HCT116 (cell line): ENCODE results near the gene UTP11. TPM values are rescaled to one million over a fixed set of nuclear protein-coding genes. Genes with fewer than 3 reads are reported as not detected.

ENCODE experiments used
- ATAC-seq: fragments of 200-7000 bp; cut with Tn5 transposase; 2 replicates; pipeline ENCODE4 v1.9.1; 2020; ENCODE audit warnings: mild to moderate bottlenecking, moderate library complexity
- BruUV-seq: library from RNA; stranded (reverse); fragments of 400-500 nt; replicated peaks from 2 replicates; lab custom pipeline; 2021; lab: Mats Ljungman, UMichigan
- CTCF ChIA-PET: fragments of 300-600 bp; sonication (Branson Sonifier 250); formaldehyde crosslinking; loops from one replicate; lab custom pipeline; 2021; ENCODE audit warnings: antibody characterized with exemption; lab: Charles Lee
- POLR2A ChIA-PET: fragments of 300-600, 350-600 bp; sonication (Branson Sonifier 250); formaldehyde crosslinking; loops from one replicate; lab custom pipeline; 2021; ENCODE audit warnings: antibody characterized with exemption; lab: Charles Lee
- RAD21 ChIA-PET, 2 experiments: fragments of 300-600 bp; sonication (Branson Sonifier 250); formaldehyde crosslinking; loops; one replicate each; lab custom pipeline; 2023; ENCODE audit warnings: low total read pairs in 2 of 2; ENCODE audit not compliant: uncharacterized antibody in 2 of 2, unreplicated experiment in 2 of 2, low non-redundant PET in 1 of 2; lab: Charles Lee
- DNase-seq: peaks from one replicate; pipeline ENCODE4 v3.0.0-alpha.2; 2010; ENCODE audit warnings: low read depth, low spot score
- H2AFZ ChIP-seq: fragments of 200-600 bp; shearing (Covaris generic), sonication (generic); 2 replicates; pipeline ENCODE4 v1.6.1; 2017; ENCODE audit warnings: low read depth, mixed run types, mixed read lengths, antibody characterized with exemption, low read length; ENCODE audit not compliant: poor library complexity, severe bottlenecking
- H3K27ac ChIP-seq: 2 replicates; pipeline ENCODE4 v1.5.1; 2012; ENCODE audit warnings: low read depth, low read length
- H3K27me3 ChIP-seq: fragments of 200-600 bp; sonication (generic); 2 replicates; pipeline ENCODE4 v1.6.1; 2016; ENCODE audit warnings: mixed run types, low read length, mixed read lengths; ENCODE audit not compliant: insufficient read depth
- H3K36me3 ChIP-seq, 2 experiments: fragments of 200-500 bp in 1 of 2; fragments of 200-600 bp in 1 of 2; sonication (Bioruptor generic) in 1 of 2; sonication (generic) in 1 of 2; 2 replicates each; pipeline versions ENCODE4 v1.5.1 to v1.6.1; 2014 to 2016; ENCODE audit warnings: low read length in 2 of 2, inconsistent platforms in 1 of 2, mixed read lengths in 1 of 2, mixed run types in 1 of 2; ENCODE audit not compliant: insufficient read depth in 2 of 2, control insufficient read depth in 1 of 2
- H3K4me1 ChIP-seq, 2 experiments: fragments of 200-600 bp in 1 of 2; sonication (generic) in 1 of 2; 2 replicates each; pipeline versions ENCODE4 v1.5.1 to v1.6.1; 2012 to 2017; ENCODE audit warnings: low read length in 2 of 2, inconsistent platforms in 1 of 2, mild to moderate bottlenecking in 1 of 2, mixed read lengths in 1 of 2, mixed run types in 1 of 2, moderate library complexity in 1 of 2; ENCODE audit not compliant: insufficient read depth in 2 of 2, control insufficient read depth in 1 of 2
- H3K4me2 ChIP-seq: fragments of 200-600 bp; sonication (generic); 2 replicates; pipeline ENCODE4 v1.6.1; 2017; ENCODE audit warnings: mixed run types, low read length, mixed read lengths
- H3K4me3 ChIP-seq, 2 experiments: fragments of 200-600 bp in 1 of 2; sonication (generic) in 1 of 2; replicated peaks in 1 of 2; 2 replicates each; pipeline ENCODE4 v1.5.1; 2011 to 2016; ENCODE audit warnings: low read length in 2 of 2, control low read depth in 1 of 2, low read depth in 1 of 2, mild to moderate bottlenecking in 1 of 2, mixed read lengths in 1 of 2, mixed run types in 1 of 2
- H3K79me2 ChIP-seq: fragments of 200-600 bp; sonication (generic); 2 replicates; pipeline ENCODE4 v1.6.1; 2017; ENCODE audit warnings: mild to moderate bottlenecking, mixed run types, low read length, moderate library complexity, mixed read lengths; ENCODE audit not compliant: insufficient read depth
- H3K9ac ChIP-seq: fragments of 200-600 bp; sonication (generic); 2 replicates; pipeline ENCODE4 v1.6.1; 2016; ENCODE audit warnings: low read length, mixed read lengths
- H3K9me2 ChIP-seq: fragments of 200-600 bp; sonication (generic), shearing (Covaris generic); 2 replicates; pipeline ENCODE4 v1.6.1; 2017; ENCODE audit warnings: mixed run types, mild to moderate bottlenecking, moderate library complexity; ENCODE audit not compliant: insufficient read depth
- H3K9me3 ChIP-seq, 2 experiments: fragments of 200-500 bp in 1 of 2; fragments of 200-600 bp in 1 of 2; sonication (Bioruptor generic) in 1 of 2; sonication (generic) in 1 of 2; 2 replicates each; pipeline ENCODE4 v1.6.1; 2014 to 2017; ENCODE audit warnings: low read length in 2 of 2, mixed read lengths in 2 of 2, inconsistent platforms in 1 of 2, low read depth in 1 of 2, mild to moderate bottlenecking in 1 of 2, mixed run types in 1 of 2, moderate library complexity in 1 of 2; ENCODE audit not compliant: control insufficient read depth in 1 of 2, insufficient read depth in 1 of 2
- H4K20me1 ChIP-seq: fragments of 200-600 bp; sonication (generic), shearing (Covaris generic); 2 replicates; pipeline ENCODE4 v1.6.1; 2017; ENCODE audit warnings: mixed run types, mild to moderate bottlenecking, moderate library complexity; ENCODE audit not compliant: insufficient read depth
- CBX3 ChIP-seq: IDR thresholded peaks from 2 replicates; pipeline ENCODE4 v1.6.1; 2012; ENCODE audit warnings: low read depth
- CEBPB ChIP-seq: IDR thresholded peaks from 2 replicates; pipeline ENCODE4 v1.6.1; 2012; ENCODE audit warnings: low read depth
- ELF1 ChIP-seq: IDR thresholded peaks from 2 replicates; pipeline ENCODE4 v1.6.1; 2012; ENCODE audit warnings: low read depth, borderline replicate concordance
- EZH2 ChIP-seq: fragments of 200-600 bp; sonication (generic); IDR thresholded peaks from 2 replicates; pipeline ENCODE4 v1.6.1; 2017; ENCODE audit warnings: antibody characterized with exemption, mixed run types
- JUND ChIP-seq: IDR thresholded peaks from 2 replicates; pipeline ENCODE4 v1.6.1; 2012
- POLR2A ChIP-seq: IDR thresholded peaks from 2 replicates; pipeline ENCODE4 v1.7.0; 2011; ENCODE audit warnings: borderline replicate concordance; ENCODE audit not compliant: insufficient read depth, insufficient read length; ENCODE audit errors: extremely low read depth
- intact Hi-C: fragments of 100-400 bp; cut with micrococcal nuclease; formaldehyde crosslinking; loops from 2 replicates; pipeline ENCODE4 v1.10.0; 2022
- total RNA-seq: library from RNA; stranded (reverse); gene quantifications from one replicate; pipeline ENCODE4 v1.2.1, GENCODE V29; 2021; ENCODE audit not compliant: unreplicated experiment
- TF ChIP-seq, protein P1 (sequence below): IDR thresholded peaks from 2 replicates; pipeline ENCODE4 v1.6.1; 2012

UTP11 gene
- total RNA-seq, 1 experiment from 2014 or later = 47.5 TPM

DNA sequence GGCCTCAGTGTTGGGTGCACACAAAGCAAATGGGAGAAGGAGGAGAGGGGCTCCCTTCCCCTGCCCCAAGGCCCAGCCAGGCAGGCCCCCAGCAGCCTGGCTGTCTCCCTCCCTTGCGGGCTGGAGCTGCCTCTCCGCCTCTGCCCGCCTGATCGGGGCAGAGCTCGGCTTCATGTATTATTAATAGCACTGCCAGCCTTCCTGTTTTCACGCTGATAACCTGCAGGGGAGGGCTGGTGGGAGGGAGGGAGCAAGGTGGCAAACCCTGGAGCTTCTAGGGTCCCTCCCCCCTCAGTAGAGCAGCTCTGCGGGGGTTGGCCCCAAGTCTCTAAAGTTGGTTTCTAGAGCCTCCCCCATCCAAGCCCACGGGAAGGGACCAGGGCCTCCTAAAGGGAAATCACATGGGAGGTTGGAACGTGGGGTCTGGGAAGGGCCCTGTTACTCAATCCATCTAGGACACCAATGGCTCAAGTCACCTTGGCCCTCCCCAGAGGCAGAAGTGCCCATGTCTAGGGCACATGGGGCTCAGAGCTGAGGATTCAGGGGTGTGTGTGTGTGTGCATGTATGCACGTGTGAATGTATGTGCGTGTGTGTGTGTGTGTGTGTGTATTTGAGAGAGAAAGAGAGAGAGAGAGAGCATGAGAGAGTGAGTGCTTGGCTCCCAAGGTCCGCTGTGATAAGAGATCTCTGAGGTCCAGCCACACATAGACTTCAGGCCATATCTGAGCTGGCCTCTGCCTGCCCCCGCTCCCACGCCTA is 55.9 kb downstream of the UTP11 start (continued):
- no peak for TF ChIP-seq CBX3

DNA sequence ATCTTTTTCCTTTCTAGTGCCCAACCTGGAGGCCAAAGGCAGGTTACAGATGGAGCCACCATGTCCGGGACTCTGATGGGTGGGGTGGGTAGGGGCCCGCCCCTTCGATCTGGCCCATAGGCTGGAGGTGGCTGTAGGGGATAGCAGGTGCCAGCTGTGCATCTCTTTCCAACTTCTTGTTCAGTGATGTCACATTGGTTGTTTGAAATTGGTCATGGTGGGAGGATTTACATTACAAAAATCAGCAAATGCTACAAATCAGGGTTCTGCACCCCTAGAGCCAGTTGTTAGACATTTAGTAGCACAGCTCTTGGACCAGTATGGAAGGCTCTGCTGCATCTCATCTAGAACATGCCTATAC is 56.4 kb downstream of the UTP11 start:
- Histone ChIP-seq H3K4me3 (no peak overlapping the region), H3K9ac (no peak overlapping the region), H3K4me1 (peaks cover 9 to 13% of the 10 kb centered on the region in 2 experiments), H3K9me3 (no peaks in the 10 kb centered on the region), H3K4me2 (no peak overlapping the region), H3K79me2 (no peaks in the 10 kb centered on the region), H3K27ac (no peak overlapping the region), H3K36me3 (no peaks in the 10 kb centered on the region), H3K9me2 (no peaks in the 10 kb centered on the region), H4K20me1 (no peaks in the 10 kb centered on the region), H3K27me3 (no peaks in the 10 kb centered on the region), H2AFZ (no peak overlapping the region)
- BruUV-seq = no TSS peak
- ChIA-PET CTCF (no interaction called here), POLR2A (no interaction called here), RAD21 (no interaction called here)
- TF ChIP-seq EZH2 = no peak
- TF ChIP-seq, protein P1, sequence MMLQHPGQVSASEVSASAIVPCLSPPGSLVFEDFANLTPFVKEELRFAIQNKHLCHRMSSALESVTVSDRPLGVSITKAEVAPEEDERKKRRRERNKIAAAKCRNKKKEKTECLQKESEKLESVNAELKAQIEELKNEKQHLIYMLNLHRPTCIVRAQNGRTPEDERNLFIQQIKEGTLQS = no peak
- no peak for TF ChIP-seq JUND
- TF ChIP-seq POLR2A = no peak
- TF ChIP-seq CBX3 = no peak
- TF ChIP-seq CEBPB = no peak
- no peak for TF ChIP-seq ELF1
- ATAC-seq = no peak
- intact Hi-C loops = no loop called here
- DNase-seq = no peak
